Measurements from ENCODE around the gene DLG2. TPM values are rescaled to one million over a fixed set of nuclear protein-coding genes. Genes with fewer than 3 reads are reported as not detected.

Gene DLG2
- total and polyA plus RNA-seq, 2 of the 4 experiments (the other 2 are of a cell fraction), result 0.31 to 0.36 TPM

DNA sequence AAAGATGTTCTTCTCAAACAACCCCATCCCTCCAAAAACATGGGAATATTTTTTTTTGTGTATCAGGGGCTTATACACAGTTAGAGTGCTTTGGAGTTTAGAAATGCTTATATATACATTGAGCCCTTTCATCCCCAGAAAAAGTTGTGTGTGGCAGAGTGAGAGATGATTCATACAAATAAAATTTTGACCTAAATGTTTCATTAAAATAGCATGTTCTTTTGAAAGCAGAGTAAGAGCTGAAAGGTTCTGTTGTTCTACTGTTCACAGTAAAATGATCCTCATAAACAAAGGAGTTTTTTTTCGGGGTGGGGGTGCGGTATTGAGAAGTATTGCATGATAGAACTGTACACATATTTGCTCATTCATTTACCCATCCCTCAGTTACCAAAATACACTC lies 512.4 kb downstream of the DLG2 start:
- ChIA-PET POLR2A (ENCODE audit: unreplicated experiment) (no interaction called here), CTCF (interaction anchor here (0.8 kb wide), 2 partner anchors 17 to 121 kb away, joined by 3 to 6 read pairs; no protein-coding TSS in a partner anchor)
- Histone ChIP-seq H3K56ac (ENCODE audit: extremely low read depth, insufficient read depth, low read length) (no peak overlapping the region), H4K5ac (ENCODE audit: low read depth, low read length) (no peak overlapping the region), H3K4ac (ENCODE audit: low read depth, low read length) (no peak overlapping the region), H2AFZ (replicated peaks; ENCODE audit: low read length, poor library complexity) (no peak overlapping the region), H3K27me3 (ENCODE audit: control insufficient read depth, insufficient read depth, low read length) (no peaks in the 10 kb centered on the region), H4K20me1 (ENCODE audit: insufficient read depth, low read length) (no peaks in the 10 kb centered on the region), H3K9me1 (ENCODE audit: insufficient read depth, low read length) (no peaks in the 10 kb centered on the region), H4K91ac (ENCODE audit: insufficient read depth, low read depth, low read length) (no peak overlapping the region), H3K36me3 (ENCODE audit: control insufficient read depth, insufficient read depth, low read length) (no peaks in the 10 kb centered on the region), H2AK5ac (ENCODE audit: low read depth, low read length) (no peak overlapping the region), H3K79me1 (ENCODE audit: low read depth in 1 of 2, low read length in 2 of 2) (no peaks in the 10 kb centered on the region), H3K4me3 (ENCODE audit: insufficient read depth, low read depth, low read length) (no peak overlapping the region), H2BK120ac (ENCODE audit: low read depth, low read length) (no peak overlapping the region), H2BK15ac (ENCODE audit: low read depth, low read length) (no peak overlapping the region), H3K9me3 (ENCODE audit: control insufficient read depth, insufficient read depth, low read length) (no peaks in the 10 kb centered on the region), H3K14ac (replicated peaks; ENCODE audit: low read depth, low read length) (no peak overlapping the region), H3K9ac (ENCODE audit: low read depth, low read length) (no peak overlapping the region), H2BK5ac (ENCODE audit: low read depth, low read length, poor library complexity, severe bottlenecking) (no peak overlapping the region), H3K4me2 (ENCODE audit: low read depth, low read length) (no peak overlapping the region; the same call in 1 of the 2 replicates), H3K27ac (ENCODE audit: insufficient read depth, low read length) (no peak overlapping the region), H3K4me1 (ENCODE audit: control insufficient read depth, insufficient read depth, low read length) (peaks cover 2% of the 10 kb centered on the region; the same call in 1 of the 2 replicates), H2BK20ac (ENCODE audit: low read depth, low read length) (no peak overlapping the region), H2AK9ac (replicated peaks; ENCODE audit: low read depth, low read length, poor library complexity) (no peak overlapping the region), H4K8ac (ENCODE audit: low read depth in 2 of 2, low read length in 2 of 2) (no peak overlapping the region), H3K18ac (ENCODE audit: low read depth, low read length) (no peak overlapping the region), H3K23ac (ENCODE audit: low read depth, low read length) (no peak overlapping the region)
- dilution Hi-C loops (cut with HindIII; ENCODE audit: low sequenced_read_pairs, unreplicated experiment), result no loop called here
- DNase-seq (peak; percentile 54), ATAC-seq (ENCODE audit: low read depth) (peak; percentile 65)
- no CpG with 5 or more reads among the region's 2 CpGs for WGBS, 2 experiments (ENCODE audit: extremely low coverage in 2 of 2, insufficient read length in 1 of 2)
- no TSS peak for BruUV-seq (replicated peaks)
- no peak for TF ChIP-seq RFX5 (IDR thresholded peaks at IDR 0.05; ENCODE audit: low read depth, low read length)
- TF ChIP-seq NFE2L2 (IDR thresholded peaks at IDR 0.05; ENCODE audit: low read depth, low read length), result no peak
- TF ChIP-seq RAD21 (IDR thresholded peaks at IDR 0.05; ENCODE audit: low read length), result no peak
- no peak for TF ChIP-seq MXI1 (IDR thresholded peaks at IDR 0.05; ENCODE audit: borderline replicate concordance, low read depth, low read length)
- TF ChIP-seq, protein P1, sequence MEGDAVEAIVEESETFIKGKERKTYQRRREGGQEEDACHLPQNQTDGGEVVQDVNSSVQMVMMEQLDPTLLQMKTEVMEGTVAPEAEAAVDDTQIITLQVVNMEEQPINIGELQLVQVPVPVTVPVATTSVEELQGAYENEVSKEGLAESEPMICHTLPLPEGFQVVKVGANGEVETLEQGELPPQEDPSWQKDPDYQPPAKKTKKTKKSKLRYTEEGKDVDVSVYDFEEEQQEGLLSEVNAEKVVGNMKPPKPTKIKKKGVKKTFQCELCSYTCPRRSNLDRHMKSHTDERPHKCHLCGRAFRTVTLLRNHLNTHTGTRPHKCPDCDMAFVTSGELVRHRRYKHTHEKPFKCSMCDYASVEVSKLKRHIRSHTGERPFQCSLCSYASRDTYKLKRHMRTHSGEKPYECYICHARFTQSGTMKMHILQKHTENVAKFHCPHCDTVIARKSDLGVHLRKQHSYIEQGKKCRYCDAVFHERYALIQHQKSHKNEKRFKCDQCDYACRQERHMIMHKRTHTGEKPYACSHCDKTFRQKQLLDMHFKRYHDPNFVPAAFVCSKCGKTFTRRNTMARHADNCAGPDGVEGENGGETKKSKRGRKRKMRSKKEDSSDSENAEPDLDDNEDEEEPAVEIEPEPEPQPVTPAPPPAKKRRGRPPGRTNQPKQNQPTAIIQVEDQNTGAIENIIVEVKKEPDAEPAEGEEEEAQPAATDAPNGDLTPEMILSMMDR (conservative IDR thresholded peaks at IDR 0.05; ENCODE audit: low read depth, low read length), result no peak
- no peak for TF ChIP-seq CHD1 (IDR thresholded peaks at IDR 0.05; ENCODE audit: low read depth, low read length)
- no peak for TF ChIP-seq FOS (IDR thresholded peaks at IDR 0.05; ENCODE audit: low read depth, low read length)
- TF ChIP-seq MAZ (IDR thresholded peaks at IDR 0.05; ENCODE audit: borderline replicate concordance, low read depth, low read length), result no peak
- TF ChIP-seq RCOR1 (IDR thresholded peaks at IDR 0.05; ENCODE audit: insufficient replicate concordance, low read length), result no peak
- no peak for TF ChIP-seq POLR2A (IDR thresholded peaks at IDR 0.05; ENCODE audit: low read depth, low read length)
- TF ChIP-seq MAFK (IDR thresholded peaks at IDR 0.05; ENCODE audit: low read depth, low read length), result no peak
- TF ChIP-seq, protein P2, sequence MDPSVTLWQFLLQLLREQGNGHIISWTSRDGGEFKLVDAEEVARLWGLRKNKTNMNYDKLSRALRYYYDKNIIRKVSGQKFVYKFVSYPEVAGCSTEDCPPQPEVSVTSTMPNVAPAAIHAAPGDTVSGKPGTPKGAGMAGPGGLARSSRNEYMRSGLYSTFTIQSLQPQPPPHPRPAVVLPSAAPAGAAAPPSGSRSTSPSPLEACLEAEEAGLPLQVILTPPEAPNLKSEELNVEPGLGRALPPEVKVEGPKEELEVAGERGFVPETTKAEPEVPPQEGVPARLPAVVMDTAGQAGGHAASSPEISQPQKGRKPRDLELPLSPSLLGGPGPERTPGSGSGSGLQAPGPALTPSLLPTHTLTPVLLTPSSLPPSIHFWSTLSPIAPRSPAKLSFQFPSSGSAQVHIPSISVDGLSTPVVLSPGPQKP (IDR thresholded peaks at IDR 0.05; ENCODE audit: borderline replicate concordance, low read depth, low read length), result no peak
- no peak for TF ChIP-seq CEBPB (IDR thresholded peaks at IDR 0.05; ENCODE audit: low read depth, low read length)
- in situ Hi-C loops (cut with MboI; ENCODE audit: low sequenced_read_pairs), result no loop called here
- intact Hi-C loops (cut with micrococcal nuclease), result loop anchor here (1.0 kb wide), 1 partner anchor 23 kb away; no protein-coding TSS in a partner anchor

All from IMR-90 (cell line).